Pancreas (tissue), 10 donors: ENCODE results near the gene TMEM135. TPM values are rescaled to one million over a fixed set of nuclear protein-coding genes. Genes with fewer than 3 reads are reported as not detected.
"Not testable (repeated sequence)": the region's sequence is repeated elsewhere in the genome, so short reads cannot be mapped to it uniquely, and the experiment has no call there.

Experiments
- ATAC-seq, 4 donors: fragments of 200-7000 bp; cut with Tn5 transposase; one replicate each; pipeline versions ENCODE4 v1.8.0 to v1.9.1; 2020; ENCODE audit warnings: mild to moderate bottlenecking in 4 of 4, moderate library complexity in 4 of 4
- DNase-seq, 6 donors: peaks; one replicate each; pipeline ENCODE4 v3.0.0-alpha.2; 2020
- FAIRE-seq: peaks from 2 replicates; lab custom pipeline; 2012; peaks lifted over from hg19 to GRCh38; lab: Jason Lieb, UNC
- H3K27ac ChIP-seq, 4 donors: fragments of 200-600 bp; sonication (generic); 1 replicate in 3 of 4; 2 replicates in 1 of 4; pipeline versions ENCODE4 v1.5.0 to v1.8.0; 2020
- H3K27me3 ChIP-seq, 4 donors: fragments of 200-600 bp; one replicate each; pipeline ENCODE4 v1.8.0; 2021
- H3K36me3 ChIP-seq, 3 donors: fragments of 200-600 bp; sonication (generic) in 1 of 3; one replicate each; pipeline versions ENCODE4 v1.5.0 to v1.8.0; 2020 to 2021
- H3K4me1 ChIP-seq, 3 donors: fragments of 200-600 bp; one replicate each; pipeline ENCODE4 v1.8.0; 2021
- H3K4me3 ChIP-seq, 4 donors: fragments of 200-600 bp; sonication (generic) in 2 of 4; one replicate each; pipeline versions ENCODE4 v1.5.0 to v1.8.0; 2020 to 2021
- H3K9me3 ChIP-seq, 4 donors: fragments of 200-600 bp; one replicate each; pipeline ENCODE4 v1.8.0; 2021
- CTCF ChIP-seq, 4 donors: fragments of 200-600 bp; sonication (generic) in 3 of 4; IDR thresholded peaks; one replicate each; pipeline versions ENCODE4 v1.5.0 to v1.8.0; 2021; ENCODE audit warnings: antibody characterized with exemption in 4 of 4
- WGBS, 2 donors: extraction: QIAGEN DNeasy Blood & Tissue Kit; methylation state at CpG; one replicate each; pipeline ENCODE4 v1.1.7; 2013; 5-methylcytosine and 5-hydroxymethylcytosine counted together
- intact Hi-C, 3 donors: fragments of 100-400 bp; cut with DNase I; formaldehyde crosslinking; loops; one replicate each; pipeline versions ENCODE4 v1.11.1 to v1.14.2; 2022
- polyA plus RNA-seq, 2 donors: library from polyadenylated mRNA; stranded (reverse); fragments of 200-250 nt; gene quantifications; one replicate each; pipeline ENCODE4 v1.2.3, GENCODE V29; 2013
- total RNA-seq, 6 donors: library from RNA; stranded (reverse); fragmentation: NEBNext Ultra II Directional in 4 of 6; extraction: Animal tissue kit (Norgen Biotek cat#: 25700) in 4 of 6; gene quantifications; one replicate each; pipeline versions ENCODE4 v1.2.1 to v1.2.4, GENCODE V29; 2021 to 2023
- donor health status: healthy with polysubstance abuse.
- donor health status: DM: no; HTN: no; CAD: no; lungs with moderate emphysema.
- donor health status: DM: no; HTN: no; CAD: no.
- donor health status: control.
- donor health status: control.
- donor health status: Bipolar disorder and iron deficiency.
- donor health status: DM: yes; HTN: yes; CAD: no.
- donor health status: DM: no; HTN: no; CAD: no.
- donor health status: DM: no; HTN: no; CAD: no.
- donor health status: DM: yes; HTN: yes; CAD: no.

TMEM135 gene
- total and polyA plus RNA-seq, 8 donors: 2.6 to 10.1 (median 8.0) TPM

- WGBS, 2 donors: 95 to 99% methylated on average over 4 of the region's 4 CpGs
- Histone ChIP-seq H3K4me1 (peaks cover 0 to 2% (median 0%) of the 10 kb centered on the region in 3 donors), H3K27ac (no peak overlapping the region), H3K9me3 (no peaks in the 10 kb centered on the region), H3K36me3 (no peaks in the 10 kb centered on the region), H3K27me3 (no peaks in the 10 kb centered on the region), H3K4me3 (no peak overlapping the region)
- no peak for ATAC-seq
- FAIRE-seq: no peak
- no peak for TF ChIP-seq CTCF (IDR thresholded peaks at IDR 0.05)
- DNase-seq: no peak
- intact Hi-C loops: no loop called here
Observed at GRCh38 chr11:87101956-87102580, 64.3 kb downstream of the TMEM135 start.

DNA sequence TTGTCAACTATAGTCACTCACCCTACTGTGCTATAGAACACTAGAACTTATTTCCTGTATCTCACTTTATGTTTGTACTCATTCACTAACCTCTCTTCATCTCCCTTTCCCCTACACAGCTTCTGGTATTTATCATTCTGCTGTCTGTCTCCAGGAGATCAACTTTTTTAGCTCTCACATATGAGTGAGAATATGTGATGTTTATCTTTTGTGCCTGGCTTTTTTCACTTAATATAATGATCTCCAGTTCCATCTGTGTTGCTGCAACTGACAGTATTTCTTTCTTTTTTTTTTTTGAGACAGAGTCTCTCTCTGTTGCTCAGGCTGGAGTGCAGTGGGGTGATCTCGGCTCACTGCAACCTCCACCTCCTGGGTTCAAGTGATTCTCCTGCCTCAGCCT is 68.1 kb downstream of the TMEM135 start:
- H3K9me3 ChIP-seq, H3K4me3 ChIP-seq, H3K27ac ChIP-seq, H3K27me3 ChIP-seq, DNase-seq, ATAC-seq, H3K36me3 ChIP-seq, intact Hi-C loops, H3K4me1 ChIP-seq, FAIRE-seq: not testable (repeated sequence)
- 77 to 91% methylated on average over 1 of the region's 1 CpG for WGBS, 2 donors

DNA sequence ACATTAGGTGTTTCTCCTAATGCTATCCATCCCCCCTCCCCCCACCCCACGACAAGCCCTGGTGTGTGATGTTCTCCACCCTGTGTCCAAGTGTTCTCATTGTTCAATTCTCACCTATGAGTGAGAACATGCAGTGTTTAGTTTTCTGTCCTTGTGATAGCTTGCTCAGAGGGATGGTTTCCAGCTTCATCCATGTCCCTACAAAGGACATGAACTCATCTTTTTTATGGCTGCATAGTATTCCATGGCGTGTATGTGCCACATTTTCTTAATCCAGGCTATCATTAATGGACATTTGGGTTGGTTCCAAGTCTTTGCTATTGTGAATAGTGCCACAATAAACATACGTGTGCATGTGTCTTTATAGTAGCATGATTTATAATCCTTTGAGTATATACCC is 69.6 kb downstream of the TMEM135 start:
- H3K9me3 ChIP-seq, ATAC-seq, H3K27ac ChIP-seq, H3K27me3 ChIP-seq, H3K4me3 ChIP-seq, DNase-seq, intact Hi-C loops, H3K4me1 ChIP-seq, H3K36me3 ChIP-seq, FAIRE-seq: not testable (repeated sequence)
- WGBS, 2 donors: 90 to 98% methylated on average over 3 of the region's 3 CpGs

DNA sequence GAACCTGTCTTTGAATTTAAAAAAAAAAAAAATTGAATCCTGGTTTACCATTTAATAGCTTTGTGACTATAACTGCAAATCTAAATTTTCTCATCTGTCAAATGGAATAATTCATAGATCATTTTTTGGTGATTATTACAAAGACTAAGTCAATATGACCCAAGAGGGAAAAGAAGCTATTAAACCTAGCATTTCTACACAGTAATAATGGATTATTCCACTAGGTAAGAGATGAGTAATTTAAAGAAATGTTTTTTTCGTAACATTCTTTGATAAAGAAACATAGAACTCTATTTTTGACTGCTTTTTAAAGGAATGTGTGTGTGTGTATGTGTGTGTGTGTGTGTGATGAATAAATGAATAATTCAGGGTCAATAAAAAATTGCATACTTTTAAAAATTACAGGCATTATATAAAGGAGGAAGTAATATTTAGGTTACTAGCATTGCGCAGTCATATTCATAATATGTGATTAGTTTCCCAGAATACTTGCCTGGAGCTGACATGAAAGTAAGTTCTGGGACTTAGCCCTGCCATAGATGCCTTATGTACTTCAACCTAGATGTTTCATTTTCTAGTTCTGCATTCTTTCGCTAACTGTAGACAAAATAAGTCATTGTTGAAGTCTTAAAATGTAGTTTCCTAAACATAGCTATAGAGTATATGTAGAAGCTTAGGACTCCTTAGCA is 72.9 kb downstream of the TMEM135 start:
- FAIRE-seq (no peak), ATAC-seq (no peak), DNase-seq (no peak)
- no peak for TF ChIP-seq CTCF (IDR thresholded peaks at IDR 0.05)
- intact Hi-C loops: no loop called here
- no peak overlapping the region for H3K4me3 ChIP-seq
- peaks cover 0 to 3% (median 0%) of the 10 kb centered on the region in 3 donors for H3K4me1 ChIP-seq
- no peaks in the 10 kb centered on the region for H3K27me3 ChIP-seq
- H3K9me3 ChIP-seq: no peaks in the 10 kb centered on the region
- H3K36me3 ChIP-seq: no peaks in the 10 kb centered on the region
- H3K27ac ChIP-seq: no peak overlapping the region
- 78 to 82% methylated on average over 3 of the region's 3 CpGs for WGBS, 2 donors

DNA sequence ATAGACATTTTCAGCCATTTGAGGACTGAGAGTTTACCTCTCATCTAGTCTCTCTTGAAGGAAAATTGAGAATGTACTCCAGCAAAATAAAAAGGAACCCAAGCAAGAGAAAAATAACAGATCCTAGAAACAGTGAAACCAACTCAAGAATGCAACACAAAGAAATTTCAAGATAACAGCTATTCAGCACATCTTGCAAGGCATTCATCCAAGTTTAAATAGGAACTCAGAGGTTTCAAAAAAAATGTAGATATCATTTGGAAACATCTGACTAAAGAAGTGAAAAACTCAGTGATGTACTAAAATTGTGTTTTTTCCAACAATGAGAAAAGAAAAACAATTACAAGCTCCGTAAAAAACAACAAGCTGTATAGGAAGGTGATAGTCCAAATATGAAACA is 76.4 kb downstream of the TMEM135 start:
- ATAC-seq (no peak), DNase-seq (no peak), FAIRE-seq (no peak)
- H3K27me3 ChIP-seq: no peaks in the 10 kb centered on the region
- intact Hi-C loops: no loop called here
- WGBS, 2 donors: 71 to 90% methylated on average over 1 of the region's 1 CpG
- H3K36me3 ChIP-seq: no peaks in the 10 kb centered on the region
- TF ChIP-seq CTCF (IDR thresholded peaks at IDR 0.05): no peak
- H3K9me3 ChIP-seq: no peaks in the 10 kb centered on the region
- no peaks in the 10 kb centered on the region for H3K4me1 ChIP-seq
- H3K4me3 ChIP-seq: no peak overlapping the region
- no peak overlapping the region for H3K27ac ChIP-seq

- WGBS, 2 donors: 96 to 100% methylated on average over 1 of the region's 1 CpG
- H3K4me3 ChIP-seq: no peak overlapping the region
- no peaks in the 10 kb centered on the region for H3K36me3 ChIP-seq
- no peaks in the 10 kb centered on the region for H3K9me3 ChIP-seq
- H3K27me3 ChIP-seq: no peaks in the 10 kb centered on the region
- ATAC-seq (no peak), DNase-seq (no peak), FAIRE-seq (no peak)
- no peak overlapping the region for H3K27ac ChIP-seq
- intact Hi-C loops: no loop called here
- TF ChIP-seq CTCF (IDR thresholded peaks at IDR 0.05): no peak
- H3K4me1 ChIP-seq: no peaks in the 10 kb centered on the region
Observed at GRCh38 chr11:87116185-87116584, 78.5 kb downstream of the TMEM135 start.
